ENCODE measurements around the gene C20orf141.

- no peak for TF ChIP-seq CREB1 (IDR thresholded peaks at IDR 0.05; ENCODE audit: low read depth)
- TF ChIP-seq HCFC1 (IDR thresholded peaks at IDR 0.05; ENCODE audit: low read length) = no peak
- no peak for TF ChIP-seq SUZ12 (IDR thresholded peaks at IDR 0.05; ENCODE audit: unreplicated experiment)
- no peak for TF ChIP-seq ATF3 (IDR thresholded peaks at IDR 0.05; ENCODE audit: borderline replicate concordance, extremely low read depth, low read depth, low read length)
- TF ChIP-seq ZSCAN29 (IDR thresholded peaks at IDR 0.05) = no peak
- TF ChIP-seq, protein P1, sequence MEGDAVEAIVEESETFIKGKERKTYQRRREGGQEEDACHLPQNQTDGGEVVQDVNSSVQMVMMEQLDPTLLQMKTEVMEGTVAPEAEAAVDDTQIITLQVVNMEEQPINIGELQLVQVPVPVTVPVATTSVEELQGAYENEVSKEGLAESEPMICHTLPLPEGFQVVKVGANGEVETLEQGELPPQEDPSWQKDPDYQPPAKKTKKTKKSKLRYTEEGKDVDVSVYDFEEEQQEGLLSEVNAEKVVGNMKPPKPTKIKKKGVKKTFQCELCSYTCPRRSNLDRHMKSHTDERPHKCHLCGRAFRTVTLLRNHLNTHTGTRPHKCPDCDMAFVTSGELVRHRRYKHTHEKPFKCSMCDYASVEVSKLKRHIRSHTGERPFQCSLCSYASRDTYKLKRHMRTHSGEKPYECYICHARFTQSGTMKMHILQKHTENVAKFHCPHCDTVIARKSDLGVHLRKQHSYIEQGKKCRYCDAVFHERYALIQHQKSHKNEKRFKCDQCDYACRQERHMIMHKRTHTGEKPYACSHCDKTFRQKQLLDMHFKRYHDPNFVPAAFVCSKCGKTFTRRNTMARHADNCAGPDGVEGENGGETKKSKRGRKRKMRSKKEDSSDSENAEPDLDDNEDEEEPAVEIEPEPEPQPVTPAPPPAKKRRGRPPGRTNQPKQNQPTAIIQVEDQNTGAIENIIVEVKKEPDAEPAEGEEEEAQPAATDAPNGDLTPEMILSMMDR (IDR thresholded peaks at IDR 0.05 in 2 of 3, conservative IDR thresholded peaks at IDR 0.05 in 1 of 3; ENCODE audit: control insufficient read depth in 2 of 3, extremely low read depth in 1 of 3, insufficient read depth in 1 of 3, low read depth in 3 of 3, low read length in 3 of 3) = no peak
Observed at GRCh38 chr20:2817341-2817726, 2.5 kb downstream of the C20orf141 start.
